HG03439 (cell line): ENCODE results near the gene ITGA1.
"Not testable (repeated sequence)": the region's sequence is repeated elsewhere in the genome, so short reads cannot be mapped to it uniquely, and the experiment has no call there.

ENCODE experiments used
- ATAC-seq: cut with Tn5 transposase; IDR thresholded peaks from one replicate; pipeline ENCODE4 v1.9.1; 2021; ENCODE audit warnings: mild to moderate bottlenecking, moderate library complexity; ENCODE audit not compliant: unreplicated experiment

Gene ITGA1

GRCh38 chr5:52945040-52945439 lies 157.3 kb downstream of the ITGA1 start:
- no peak for ATAC-seq

- ATAC-seq: no peak
Measured at GRCh38 chr5:52947208-52947607, 159.5 kb downstream of the ITGA1 start.

GRCh38 chr5:52947851-52948250 lies 160.1 kb downstream of the ITGA1 start:
- ATAC-seq: no peak

GRCh38 chr5:52948418-52949076 lies 160.8 kb downstream of the ITGA1 start:
- ATAC-seq: peak; percentile 98

GRCh38 chr5:52950686-52951085 lies 163.0 kb downstream of the ITGA1 start:
- no peak for ATAC-seq

GRCh38 chr5:52952483-52952882 lies 164.8 kb downstream of the ITGA1 start:
- ATAC-seq: no peak

GRCh38 chr5:52956014-52956413 lies 168.3 kb downstream of the ITGA1 start:
- ATAC-seq: no peak

- ATAC-seq: no peak
Measured at GRCh38 chr5:52956915-52957747, 169.4 kb downstream of the ITGA1 start.

- no peak for ATAC-seq
Measured at GRCh38 chr5:52961274-52961681, 173.6 kb downstream of the ITGA1 start.

- no peak for ATAC-seq
Measured at GRCh38 chr5:52963636-52964035, 175.9 kb downstream of the ITGA1 start.

- no peak for ATAC-seq
Measured at GRCh38 chr5:52964138-52964537, 176.4 kb downstream of the ITGA1 start.

GRCh38 chr5:52976157-52976556 lies 188.4 kb downstream of the ITGA1 start:
- ATAC-seq: not testable (repeated sequence)

GRCh38 chr5:52977264-52977897 lies 189.7 kb downstream of the ITGA1 start:
- ATAC-seq: no peak

- no peak for ATAC-seq
Measured at GRCh38 chr5:52981507-52981906, 193.8 kb downstream of the ITGA1 start.

- no peak for ATAC-seq
Measured at GRCh38 chr5:52983731-52984636, 196.3 kb downstream of the ITGA1 start.

- ATAC-seq: no peak
Measured at GRCh38 chr5:52985306-52985705, 197.6 kb downstream of the ITGA1 start.

- no peak for ATAC-seq
Measured at GRCh38 chr5:52987711-52988331, 200.1 kb downstream of the ITGA1 start.

- no peak for ATAC-seq
Measured at GRCh38 chr5:52988335-52989024, 200.8 kb downstream of the ITGA1 start.

- ATAC-seq: no peak
Measured at GRCh38 chr5:52989025-52989780, 201.5 kb downstream of the ITGA1 start, which contains the start of gene ITGA2. Gene ITGA2 (plus strand): TSS chr5:52989352. CDS start chr5:52989469, 117 bp downstream.
